HepG2 (cell line): ENCODE measurements around the gene ESYT2.

Experiments used
- BRD4 ChIP-seq: sonication (generic); formaldehyde crosslinking; IDR thresholded peaks from 2 replicates; pipeline ENCODE4 v1.4.0; 2020; ENCODE audit warnings: missing genetic modification reagents
- PCBP2 ChIP-seq: fragments of 200-400 bp; formaldehyde crosslinking; optimal IDR thresholded peaks from 2 replicates; pipeline ENCODE3; 2018; ENCODE audit warnings: low read length, low read depth; ENCODE audit not compliant: poor library complexity, severe bottlenecking
- RELA ChIP-seq: sonication (generic); formaldehyde crosslinking; IDR thresholded peaks from 2 replicates; pipeline ENCODE4 v1.4.0; 2020; ENCODE audit warnings: missing genetic modification reagents
- YY1 ChIP-seq: IDR thresholded peaks from 2 replicates; pipeline ENCODE4 v1.6.1; 2011; ENCODE audit warnings: low read length, low read depth, moderate library complexity, mild to moderate bottlenecking; ENCODE audit not compliant: insufficient read depth, insufficient replicate concordance
- ZBTB38 ChIP-seq: sonication (generic); formaldehyde crosslinking; IDR thresholded peaks from 2 replicates; pipeline ENCODE4 v1.5.1; 2020; ENCODE audit warnings: mild to moderate bottlenecking, missing genetic modification reagents
- ZNF292 ChIP-seq: sonication (generic); formaldehyde crosslinking; IDR thresholded peaks from 2 replicates; pipeline ENCODE4 v1.8.1; 2022; ENCODE audit warnings: mild to moderate bottlenecking, low read depth, missing genetic modification reagents, borderline replicate concordance
- ZNF563 ChIP-seq: sonication (generic); formaldehyde crosslinking; IDR thresholded peaks from 2 replicates; pipeline ENCODE4 v1.8.0; 2022; ENCODE audit warnings: mild to moderate bottlenecking, moderate library complexity, missing genetic modification reagents
- ZNF75D ChIP-seq: sonication (generic); formaldehyde crosslinking; IDR thresholded peaks from 2 replicates; pipeline ENCODE4 v1.8.1; 2023; ENCODE audit warnings: missing genetic modification reagents, mild to moderate bottlenecking, borderline replicate concordance
- TF ChIP-seq, protein P1 (sequence below): sonication (generic); formaldehyde crosslinking; conservative IDR thresholded peaks from 2 replicates; pipeline ENCODE4 v1.5.0; 2020; ENCODE audit warnings: missing genetic modification reagents
- TF ChIP-seq, protein P2 (sequence below): IDR thresholded peaks from 2 replicates; pipeline ENCODE4 v1.6.1; 2018; ENCODE audit warnings: missing genetic modification reagents
- TF ChIP-seq, protein P3 (sequence below): sonication (generic); formaldehyde crosslinking; conservative IDR thresholded peaks from 2 replicates; pipeline ENCODE4 v1.4.0; 2020; ENCODE audit warnings: missing genetic modification reagents

DNA sequence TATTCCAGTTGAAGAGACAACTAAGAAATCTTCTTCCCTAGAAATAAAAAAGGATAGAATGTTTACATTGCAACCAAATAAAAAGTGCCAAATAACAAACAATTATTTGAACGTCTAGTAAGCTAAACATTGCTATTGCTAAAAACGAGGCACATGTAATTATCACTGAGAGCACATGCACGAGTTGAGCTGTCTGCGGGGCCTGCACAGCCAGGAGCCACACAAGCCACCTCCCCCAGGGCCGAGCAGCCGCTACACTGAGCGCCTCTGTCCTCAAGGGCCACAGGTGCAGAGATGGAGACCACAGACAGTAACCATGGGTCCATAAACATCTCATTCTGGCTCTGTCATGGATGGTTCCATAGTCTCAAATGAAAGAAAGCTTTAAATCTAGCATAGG is 141.9 kb downstream of the ESYT2 start:
- TF ChIP-seq, protein P1, sequence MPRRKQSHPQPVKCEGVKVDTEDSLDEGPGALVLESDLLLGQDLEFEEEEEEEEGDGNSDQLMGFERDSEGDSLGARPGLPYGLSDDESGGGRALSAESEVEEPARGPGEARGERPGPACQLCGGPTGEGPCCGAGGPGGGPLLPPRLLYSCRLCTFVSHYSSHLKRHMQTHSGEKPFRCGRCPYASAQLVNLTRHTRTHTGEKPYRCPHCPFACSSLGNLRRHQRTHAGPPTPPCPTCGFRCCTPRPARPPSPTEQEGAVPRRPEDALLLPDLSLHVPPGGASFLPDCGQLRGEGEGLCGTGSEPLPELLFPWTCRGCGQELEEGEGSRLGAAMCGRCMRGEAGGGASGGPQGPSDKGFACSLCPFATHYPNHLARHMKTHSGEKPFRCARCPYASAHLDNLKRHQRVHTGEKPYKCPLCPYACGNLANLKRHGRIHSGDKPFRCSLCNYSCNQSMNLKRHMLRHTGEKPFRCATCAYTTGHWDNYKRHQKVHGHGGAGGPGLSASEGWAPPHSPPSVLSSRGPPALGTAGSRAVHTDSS (CRISPR knock-in tag): no peak
- TF ChIP-seq PCBP2: no peak
- TF ChIP-seq ZNF75D (CRISPR knock-in tag): no peak
- TF ChIP-seq ZNF563 (CRISPR knock-in tag): no peak
- TF ChIP-seq ZBTB38 (CRISPR knock-in tag): no peak
- TF ChIP-seq, protein P2, sequence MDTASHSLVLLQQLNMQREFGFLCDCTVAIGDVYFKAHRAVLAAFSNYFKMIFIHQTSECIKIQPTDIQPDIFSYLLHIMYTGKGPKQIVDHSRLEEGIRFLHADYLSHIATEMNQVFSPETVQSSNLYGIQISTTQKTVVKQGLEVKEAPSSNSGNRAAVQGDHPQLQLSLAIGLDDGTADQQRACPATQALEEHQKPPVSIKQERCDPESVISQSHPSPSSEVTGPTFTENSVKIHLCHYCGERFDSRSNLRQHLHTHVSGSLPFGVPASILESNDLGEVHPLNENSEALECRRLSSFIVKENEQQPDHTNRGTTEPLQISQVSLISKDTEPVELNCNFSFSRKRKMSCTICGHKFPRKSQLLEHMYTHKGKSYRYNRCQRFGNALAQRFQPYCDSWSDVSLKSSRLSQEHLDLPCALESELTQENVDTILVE (CRISPR knock-in tag): no peak
- TF ChIP-seq YY1: no peak
- TF ChIP-seq, protein P3, sequence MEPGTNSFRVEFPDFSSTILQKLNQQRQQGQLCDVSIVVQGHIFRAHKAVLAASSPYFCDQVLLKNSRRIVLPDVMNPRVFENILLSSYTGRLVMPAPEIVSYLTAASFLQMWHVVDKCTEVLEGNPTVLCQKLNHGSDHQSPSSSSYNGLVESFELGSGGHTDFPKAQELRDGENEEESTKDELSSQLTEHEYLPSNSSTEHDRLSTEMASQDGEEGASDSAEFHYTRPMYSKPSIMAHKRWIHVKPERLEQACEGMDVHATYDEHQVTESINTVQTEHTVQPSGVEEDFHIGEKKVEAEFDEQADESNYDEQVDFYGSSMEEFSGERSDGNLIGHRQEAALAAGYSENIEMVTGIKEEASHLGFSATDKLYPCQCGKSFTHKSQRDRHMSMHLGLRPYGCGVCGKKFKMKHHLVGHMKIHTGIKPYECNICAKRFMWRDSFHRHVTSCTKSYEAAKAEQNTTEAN (CRISPR knock-in tag): no peak
- no peak for TF ChIP-seq BRD4 (CRISPR knock-in tag)
- TF ChIP-seq ZNF292 (CRISPR knock-in tag): no peak
- TF ChIP-seq RELA (CRISPR knock-in tag): no peak
